ENCODE data around the gene MAPKAP1. TPM values are rescaled to one million over a fixed set of nuclear protein-coding genes. Genes with fewer than 3 reads are reported as not detected.
A peak's percentile ranks its signal among the peaks of the same experiment; 100 is the strongest.
"Not testable (repeated sequence)": the region's sequence is repeated elsewhere in the genome, so short reads cannot be mapped to it uniquely, and the experiment has no call there.

MAPKAP1 gene
- total RNA-seq, 1 donor from 2014 or later, result 74.6 TPM

DNA sequence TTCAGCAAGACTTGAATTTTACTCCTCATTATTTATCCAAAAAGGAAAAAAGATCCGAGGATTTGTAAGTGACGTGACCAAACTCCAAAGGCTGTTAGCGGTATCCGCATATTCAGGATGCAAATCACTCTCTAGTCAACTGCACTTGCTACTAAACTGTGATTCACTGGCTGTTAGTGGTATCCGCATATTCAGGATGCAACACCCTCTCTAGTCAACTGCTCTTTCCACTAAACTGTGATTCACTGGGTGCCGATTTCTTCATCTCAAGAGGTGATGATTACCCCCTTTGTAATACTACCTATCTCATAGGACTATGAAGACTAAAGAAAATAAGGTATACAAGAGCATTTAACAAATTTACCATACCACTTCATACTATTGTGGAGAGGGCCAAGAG, 5.7 kb downstream of the MAPKAP1 start:
- TF ChIP-seq, protein P1, sequence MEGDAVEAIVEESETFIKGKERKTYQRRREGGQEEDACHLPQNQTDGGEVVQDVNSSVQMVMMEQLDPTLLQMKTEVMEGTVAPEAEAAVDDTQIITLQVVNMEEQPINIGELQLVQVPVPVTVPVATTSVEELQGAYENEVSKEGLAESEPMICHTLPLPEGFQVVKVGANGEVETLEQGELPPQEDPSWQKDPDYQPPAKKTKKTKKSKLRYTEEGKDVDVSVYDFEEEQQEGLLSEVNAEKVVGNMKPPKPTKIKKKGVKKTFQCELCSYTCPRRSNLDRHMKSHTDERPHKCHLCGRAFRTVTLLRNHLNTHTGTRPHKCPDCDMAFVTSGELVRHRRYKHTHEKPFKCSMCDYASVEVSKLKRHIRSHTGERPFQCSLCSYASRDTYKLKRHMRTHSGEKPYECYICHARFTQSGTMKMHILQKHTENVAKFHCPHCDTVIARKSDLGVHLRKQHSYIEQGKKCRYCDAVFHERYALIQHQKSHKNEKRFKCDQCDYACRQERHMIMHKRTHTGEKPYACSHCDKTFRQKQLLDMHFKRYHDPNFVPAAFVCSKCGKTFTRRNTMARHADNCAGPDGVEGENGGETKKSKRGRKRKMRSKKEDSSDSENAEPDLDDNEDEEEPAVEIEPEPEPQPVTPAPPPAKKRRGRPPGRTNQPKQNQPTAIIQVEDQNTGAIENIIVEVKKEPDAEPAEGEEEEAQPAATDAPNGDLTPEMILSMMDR (IDR thresholded peaks at IDR 0.05; ENCODE audit: unreplicated experiment), result no peak
- Mint-ChIP-seq H3K27ac (no peak overlapping the region), H3K4me3 (ENCODE audit: low read depth) (no peak overlapping the region), H3K9me3 (ENCODE audit: low read depth) (no peaks in the 10 kb centered on the region), H3K27me3 (no peaks in the 10 kb centered on the region), H3K4me1 (ENCODE audit: low read depth) (peaks cover 13% of the 10 kb centered on the region), H3K36me3 (ENCODE audit: insufficient read depth) (peaks cover 2% of the 10 kb centered on the region)
- no peak for DNase-seq (ENCODE audit: low spot score, unreplicated experiment)

DNA sequence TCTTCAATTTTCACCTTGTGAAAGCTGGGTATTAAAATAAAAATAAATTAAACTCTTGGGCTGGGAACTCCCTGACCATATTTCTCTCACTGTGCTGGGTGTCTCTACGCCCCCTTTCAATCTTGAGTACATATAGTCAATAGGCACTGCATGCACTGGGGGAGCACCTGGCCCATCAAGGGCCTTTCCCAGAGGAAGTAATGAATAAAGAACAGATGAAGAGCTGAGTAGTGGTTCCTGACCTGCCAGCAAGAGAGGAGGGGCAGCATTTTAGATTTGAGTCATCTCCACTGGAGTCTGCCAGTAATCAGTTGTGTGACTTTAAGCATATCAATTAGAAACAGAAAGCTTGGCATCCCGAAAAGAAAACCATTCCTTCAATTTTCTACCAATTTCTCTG, 6.2 kb downstream of the MAPKAP1 start:
- Mint-ChIP-seq H3K4me3 (ENCODE audit: low read depth) (no peak overlapping the region), H3K4me1 (ENCODE audit: low read depth) (peaks cover 9% of the 10 kb centered on the region)

DNA sequence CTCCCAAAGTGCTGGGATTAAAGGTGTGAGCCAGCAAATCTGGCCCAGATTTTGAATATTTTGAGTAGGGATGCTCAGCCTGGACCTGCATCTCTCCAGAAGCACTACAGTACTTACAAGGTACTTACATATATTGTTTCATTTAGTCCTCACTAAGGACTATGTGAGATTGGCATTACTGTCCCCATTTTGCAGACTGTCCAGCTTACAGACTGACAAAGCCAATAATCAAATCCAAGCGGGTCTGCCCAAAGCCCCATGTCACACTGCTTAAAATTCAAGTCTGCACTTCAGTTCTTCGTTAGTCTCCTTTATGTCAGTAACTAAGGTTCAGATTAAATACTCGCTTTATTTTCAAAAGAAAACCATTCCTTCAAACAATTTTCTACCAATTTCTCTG, 7.1 kb downstream of the MAPKAP1 start:
- Mint-ChIP-seq H3K4me3 (ENCODE audit: low read depth) (no peak overlapping the region), H3K27ac (no peak overlapping the region), H3K36me3 (ENCODE audit: insufficient read depth) (peaks cover 2% of the 10 kb centered on the region), H3K4me1 (ENCODE audit: low read depth) (peaks cover 4% of the 10 kb centered on the region), H3K27me3 (no peaks in the 10 kb centered on the region), H3K9me3 (ENCODE audit: low read depth) (no peaks in the 10 kb centered on the region)
- no peak for DNase-seq (ENCODE audit: low spot score, unreplicated experiment)
- TF ChIP-seq, protein P1 (IDR thresholded peaks at IDR 0.05; ENCODE audit: unreplicated experiment), result no peak

More for the DNA sequence above, 6.2 kb downstream of the MAPKAP1 start:
- no peak overlapping the region for H3K27ac Mint-ChIP-seq
- peaks cover 2% of the 10 kb centered on the region for H3K36me3 Mint-ChIP-seq (ENCODE audit: insufficient read depth)
- H3K27me3 Mint-ChIP-seq, result no peaks in the 10 kb centered on the region
- TF ChIP-seq, protein P1 (IDR thresholded peaks at IDR 0.05; ENCODE audit: unreplicated experiment), result no peak
- no peak for DNase-seq (ENCODE audit: low spot score, unreplicated experiment)
- no peaks in the 10 kb centered on the region for H3K9me3 Mint-ChIP-seq (ENCODE audit: low read depth)

DNA sequence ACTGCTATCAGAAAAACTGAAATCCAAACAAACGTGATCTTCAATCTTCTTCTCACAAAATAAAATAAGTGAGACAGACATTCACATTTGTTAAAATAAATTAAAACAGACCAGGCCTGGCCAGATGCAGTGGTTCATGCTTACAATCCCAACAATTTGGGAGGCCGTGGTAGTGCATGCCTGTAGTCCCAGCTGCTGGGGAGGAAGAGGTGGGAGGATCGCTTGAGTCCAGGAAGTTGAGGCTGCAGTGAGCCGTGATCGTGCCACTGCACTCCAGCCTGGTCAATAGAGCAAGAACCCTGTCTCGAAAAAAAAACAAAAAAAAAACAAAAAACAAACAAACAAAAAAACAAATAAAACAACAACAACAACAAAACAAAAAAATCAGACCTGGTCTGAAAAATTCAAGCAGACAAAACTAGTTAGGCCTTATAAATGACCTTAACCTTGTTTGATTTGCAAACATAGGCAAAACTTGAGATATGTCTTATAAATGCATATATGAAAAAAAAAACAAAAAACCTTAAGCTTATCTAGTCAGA, 10.8 kb downstream of the MAPKAP1 start:
- no peak overlapping the region for H3K27ac Mint-ChIP-seq
- H3K27me3 Mint-ChIP-seq, result no peaks in the 10 kb centered on the region
- TF ChIP-seq, protein P1 (IDR thresholded peaks at IDR 0.05; ENCODE audit: unreplicated experiment), result no peak
- peaks cover 4% of the 10 kb centered on the region for H3K36me3 Mint-ChIP-seq (ENCODE audit: insufficient read depth)
- H3K4me3 Mint-ChIP-seq (ENCODE audit: low read depth), result no peak overlapping the region
- no peak for DNase-seq (ENCODE audit: low spot score, unreplicated experiment)
- H3K9me3 Mint-ChIP-seq (ENCODE audit: low read depth), result no peaks in the 10 kb centered on the region
- peaks cover 6% of the 10 kb centered on the region for H3K4me1 Mint-ChIP-seq (ENCODE audit: low read depth)

DNA sequence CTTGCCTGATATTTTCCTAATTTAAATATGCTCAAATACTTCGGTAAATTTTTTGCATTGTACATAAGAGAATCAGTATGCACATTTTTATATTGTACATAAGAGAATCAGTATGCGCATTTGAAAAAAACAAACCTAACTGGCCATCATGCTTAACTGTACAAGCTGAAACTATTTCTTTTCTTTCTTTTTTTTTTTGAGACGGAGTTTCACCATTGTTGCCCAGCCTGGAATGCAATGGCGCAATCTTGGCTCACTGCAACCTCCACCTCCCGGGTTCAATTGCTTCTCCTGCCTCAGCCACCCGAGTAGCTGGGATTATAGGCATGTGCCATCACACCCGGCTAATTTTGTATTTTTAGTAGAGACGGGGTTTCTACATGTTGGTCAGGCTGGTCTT, 11.5 kb downstream of the MAPKAP1 start:
- not testable (repeated sequence) for H3K27me3 Mint-ChIP-seq; H3K4me3 Mint-ChIP-seq (ENCODE audit: low read depth); H3K27ac Mint-ChIP-seq; H3K36me3 Mint-ChIP-seq (ENCODE audit: insufficient read depth); H3K4me1 Mint-ChIP-seq (ENCODE audit: low read depth); H3K9me3 Mint-ChIP-seq (ENCODE audit: low read depth); DNase-seq (ENCODE audit: low spot score, unreplicated experiment)

DNA sequence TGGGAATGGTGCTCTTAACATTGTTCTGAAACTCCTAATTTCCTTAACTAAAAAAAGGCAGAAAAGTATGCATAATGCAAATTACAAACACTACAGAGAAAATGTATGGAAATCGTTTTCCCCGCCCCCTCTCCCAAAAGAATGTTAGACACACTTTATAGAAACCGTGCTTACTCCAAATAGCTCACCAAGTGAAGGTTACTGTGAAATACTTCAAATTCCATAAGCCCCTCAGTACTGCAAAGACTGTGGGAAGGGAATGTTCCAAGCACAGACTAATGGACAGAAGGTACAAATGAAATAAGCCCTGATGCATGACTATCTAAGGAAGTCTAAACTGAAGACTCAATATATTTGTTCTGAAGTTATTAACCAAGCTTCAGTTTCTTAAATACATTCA, 12.5 kb downstream of the MAPKAP1 start:
- Mint-ChIP-seq H3K9me3 (ENCODE audit: low read depth) (no peaks in the 10 kb centered on the region), H3K27ac (peak overlapping the region; percentile 30), H3K4me1 (ENCODE audit: low read depth) (peaks cover 3% of the 10 kb centered on the region), H3K27me3 (no peaks in the 10 kb centered on the region), H3K36me3 (ENCODE audit: insufficient read depth) (peaks cover 7% of the 10 kb centered on the region), H3K4me3 (ENCODE audit: low read depth) (no peak overlapping the region)
- TF ChIP-seq, protein P1 (IDR thresholded peaks at IDR 0.05; ENCODE audit: unreplicated experiment), result no peak
- no peak for DNase-seq (ENCODE audit: low spot score, unreplicated experiment)

DNA sequence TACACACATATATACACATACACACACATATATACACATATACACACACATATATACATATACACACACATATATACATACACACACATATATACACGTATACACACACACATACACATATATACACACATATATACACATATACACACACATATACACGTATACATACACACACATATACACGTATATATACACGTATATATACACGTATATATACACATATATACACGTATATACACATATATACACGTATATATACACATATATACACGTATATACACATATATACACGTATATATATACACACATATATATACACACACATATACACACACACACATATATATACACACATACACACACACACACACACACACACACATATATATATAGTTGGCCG, 13.5 kb downstream of the MAPKAP1 start:
- H3K9me3 Mint-ChIP-seq (ENCODE audit: low read depth); DNase-seq (ENCODE audit: low spot score, unreplicated experiment); H3K36me3 Mint-ChIP-seq (ENCODE audit: insufficient read depth); H3K4me3 Mint-ChIP-seq (ENCODE audit: low read depth); H3K27me3 Mint-ChIP-seq; H3K27ac Mint-ChIP-seq; H3K4me1 Mint-ChIP-seq (ENCODE audit: low read depth): not testable (repeated sequence)

Data from progenitor cell of endocrine pancreas (in vitro differentiated cells).